NK-92 (cell line): Measurements from ENCODE around the gene ZMAT5.

ENCODE experiments used
- DNase-seq: peaks from one replicate; lab custom pipeline; 2025; ENCODE audit not compliant: unreplicated experiment; lab: John Stamatoyannopoulos, UW

Gene ZMAT5

GRCh38 chr22:29766632-29767170 is at the start of gene ZMAT5:
Gene ZMAT5, minus strand, starts transcription at chr22:29767007. Its CDS starts 18,463 bp downstream, at chr22:29748544.
- DNase-seq, result peak; percentile 35

GRCh38 chr22:29816539-29816938 is 49.7 kb upstream of the ZMAT5 start:
- DNase-seq, result no peak

- DNase-seq, result no peak
Observed at GRCh38 chr22:29816128-29816527, 49.3 kb upstream of the ZMAT5 start.

- no peak for DNase-seq
Observed at GRCh38 chr22:29815580-29815979, 48.8 kb upstream of the ZMAT5 start.

- DNase-seq, result no peak
Observed at GRCh38 chr22:29814003-29814402, 47.2 kb upstream of the ZMAT5 start.

- no peak for DNase-seq
Observed at GRCh38 chr22:29813563-29813962, 46.8 kb upstream of the ZMAT5 start.

- no peak for DNase-seq
Observed at GRCh38 chr22:29813126-29813525, 46.3 kb upstream of the ZMAT5 start.

GRCh38 chr22:29811377-29811776 is 44.6 kb upstream of the ZMAT5 start:
- no peak for DNase-seq

GRCh38 chr22:29810216-29810615 is 43.4 kb upstream of the ZMAT5 start:
- no peak for DNase-seq

- no peak for DNase-seq
Observed at GRCh38 chr22:29806196-29806595, 39.4 kb upstream of the ZMAT5 start.

- DNase-seq, result no peak
Observed at GRCh38 chr22:29804985-29805384, 38.2 kb upstream of the ZMAT5 start.

- no peak for DNase-seq
Observed at GRCh38 chr22:29803190-29803589, 36.4 kb upstream of the ZMAT5 start.

GRCh38 chr22:29801796-29802195 is 35.0 kb upstream of the ZMAT5 start:
- DNase-seq, result no peak

GRCh38 chr22:29801153-29801552 is 34.3 kb upstream of the ZMAT5 start:
- no peak for DNase-seq

- DNase-seq, result no peak
Observed at GRCh38 chr22:29799217-29799680, 32.4 kb upstream of the ZMAT5 start.

GRCh38 chr22:29798801-29799200 is 32.0 kb upstream of the ZMAT5 start:
- DNase-seq, result no peak

GRCh38 chr22:29798318-29798717 is 31.5 kb upstream of the ZMAT5 start:
- DNase-seq, result no peak

- DNase-seq, result no peak
Observed at GRCh38 chr22:29797351-29797750, 30.5 kb upstream of the ZMAT5 start.

- DNase-seq, result no peak
Observed at GRCh38 chr22:29795663-29796062, 28.9 kb upstream of the ZMAT5 start.

- DNase-seq, result no peak
Observed at GRCh38 chr22:29793396-29793795, 26.6 kb upstream of the ZMAT5 start.

GRCh38 chr22:29790061-29790460 is 23.3 kb upstream of the ZMAT5 start:
- no peak for DNase-seq

GRCh38 chr22:29788339-29789279 is 21.8 kb upstream of the ZMAT5 start:
- DNase-seq, result no peak
